Measurements from ENCODE around the gene KDM4C. TPM values are rescaled to one million over a fixed set of nuclear protein-coding genes. Genes with fewer than 3 reads are reported as not detected.

Gene KDM4C
- total and polyA plus RNA-seq, 2 of the 13 experiments (the other 11 are each of a cell fraction or from before 2014, with no cell fraction given): 19.4 to 23.6 TPM

- no peak for TF ChIP-seq ZNF646 (CRISPR knock-in tag; IDR thresholded peaks at IDR 0.05)
- TF ChIP-seq THAP11 (CRISPR knock-in tag; IDR thresholded peaks at IDR 0.05): peak; percentile 9; the same call in 1 of the 2 replicates
- TF ChIP-seq ZNF550 (CRISPR knock-in tag; IDR thresholded peaks at IDR 0.05; ENCODE audit: borderline replicate concordance): no peak
- no peak for TF ChIP-seq PCBP2 (optimal IDR thresholded peaks at IDR 0.05; ENCODE audit: low read depth, low read length, poor library complexity, severe bottlenecking)
- no peak for TF ChIP-seq FIP1L1 (IDR thresholded peaks at IDR 0.05; ENCODE audit: borderline replicate concordance, insufficient read depth, low read depth, low read length)
- no peak for TF ChIP-seq CENPT (CRISPR knock-in tag; IDR thresholded peaks at IDR 0.05; ENCODE audit: low read depth)
- TF ChIP-seq MLXIP (CRISPR knock-in tag; IDR thresholded peaks at IDR 0.05; ENCODE audit: borderline replicate concordance): no peak
- no peak for TF ChIP-seq NR1H2 (CRISPR knock-in tag; IDR thresholded peaks at IDR 0.05; ENCODE audit: borderline replicate concordance, low read depth)
- no peak for TF ChIP-seq ZNF124 (CRISPR knock-in tag; IDR thresholded peaks at IDR 0.05)
- no peak for TF ChIP-seq HINFP (CRISPR knock-in tag; IDR thresholded peaks at IDR 0.05; ENCODE audit: low read depth)
- no peak for TF ChIP-seq GATAD1 (CRISPR knock-in tag; IDR thresholded peaks at IDR 0.05)
- no peak for TF ChIP-seq ZNF703 (CRISPR knock-in tag; IDR thresholded peaks at IDR 0.05; ENCODE audit: borderline replicate concordance)
- TF ChIP-seq CC2D1A (CRISPR knock-in tag; IDR thresholded peaks at IDR 0.05): no peak
- no peak for TF ChIP-seq ZNF598 (CRISPR knock-in tag; IDR thresholded peaks at IDR 0.05; ENCODE audit: borderline replicate concordance)
- no peak for TF ChIP-seq PREB (CRISPR knock-in tag; IDR thresholded peaks at IDR 0.05)
Measured at GRCh38 chr9:6758498-6759184, 868 bp downstream of the KDM4C start (continued).
